HepG2 (cell line): ENCODE data around the gene GATD1. TPM values are rescaled to one million over a fixed set of nuclear protein-coding genes. Genes with fewer than 3 reads are reported as not detected.

Experiments used
- ATAC-seq: fragments of 200-7000 bp; cut with Tn5 transposase; 3 replicates; pipeline ENCODE4 v1.9.1; 2020; ENCODE audit warnings: mild to moderate bottlenecking, moderate library complexity
- BruUV-seq: library from RNA; stranded (reverse); fragments of 400-500 nt; replicated peaks from 2 replicates; lab custom pipeline; 2021; lab: Mats Ljungman, UMichigan
- CTCF ChIA-PET: fragments of 300-600 bp; formaldehyde crosslinking; extraction: SDS; loops from one replicate; lab custom pipeline; 2021; ENCODE audit warnings: low total read pairs, inconsistent platforms, low intra/inter-chr PET ratio; lab: Yijun Ruan, JAX
- POLR2A ChIA-PET: fragments of 350-600 bp; sonication (Branson Sonifier 250); formaldehyde crosslinking; loops from one replicate; lab custom pipeline; 2020; ENCODE audit warnings: antibody characterized with exemption, inconsistent platforms; lab: Yijun Ruan, JAX
- DNase-seq: peaks from one replicate; pipeline ENCODE4 v3.0.0-alpha.2; 2015; ENCODE audit warnings: low spot score
- FAIRE-seq: peaks from 3 replicates; lab custom pipeline; 2011; peaks lifted over from hg19 to GRCh38; lab: Jason Lieb, UNC
- H2AFZ ChIP-seq: one replicate; pipeline ENCODE4 v1.6.1; 2011; ENCODE audit warnings: low read length, inconsistent platforms
- H3K27ac ChIP-seq: fragments of 300-600 bp; 3 replicates; pipeline ENCODE4 v1.8.0; 2011; ENCODE audit warnings: mixed run types, mild to moderate bottlenecking, mixed read lengths, low read length, inconsistent platforms; ENCODE audit not compliant: insufficient read depth; ENCODE audit errors: extremely low read length
- H3K27me3 ChIP-seq, 2 experiments: fragments of 200-600 bp in 1 of 2; 2 replicates in 1 of 2; 3 replicates in 1 of 2; pipeline versions ENCODE4 v1.6.0 to v1.8.0; 2011; ENCODE audit warnings: low read length in 2 of 2, mild to moderate bottlenecking in 2 of 2, moderate library complexity in 2 of 2, inconsistent platforms in 1 of 2; ENCODE audit not compliant: insufficient read depth in 2 of 2, control insufficient read depth in 1 of 2
- H3K36me3 ChIP-seq, 2 experiments: fragments of 200-600 bp in 1 of 2; replicated peaks in 1 of 2; 2 replicates in 1 of 2; 3 replicates in 1 of 2; pipeline versions ENCODE4 v1.5.1 to v1.8.0; 2011; ENCODE audit warnings: low read length in 2 of 2, inconsistent platforms in 1 of 2; ENCODE audit not compliant: insufficient read depth in 2 of 2, control insufficient read depth in 1 of 2
- H3K4me1 ChIP-seq: 2 replicates; pipeline ENCODE4 v1.5.1; 2012; ENCODE audit warnings: low read length, inconsistent platforms; ENCODE audit not compliant: insufficient read depth
- H3K4me2 ChIP-seq: 2 replicates; pipeline ENCODE4 v1.6.0; 2011; ENCODE audit warnings: low read depth, low read length, inconsistent platforms
- H3K4me3 ChIP-seq, 3 experiments: fragments of 200-600 bp in 1 of 3; sonication (generic), shearing (Covaris generic) in 1 of 3; replicated peaks in 1 of 3; 2 replicates each; pipeline ENCODE4 v1.5.1; 2011 to 2016; ENCODE audit warnings: low read length in 3 of 3, inconsistent platforms in 2 of 3, low read depth in 2 of 3, mild to moderate bottlenecking in 2 of 3, control low read depth in 1 of 3, mixed read lengths in 1 of 3; ENCODE audit not compliant: insufficient read depth in 1 of 3
- H3K79me2 ChIP-seq: one replicate; pipeline ENCODE4 v1.6.1; 2011; ENCODE audit warnings: low read length, inconsistent platforms; ENCODE audit not compliant: insufficient read depth
- H3K9ac ChIP-seq: 2 replicates; pipeline ENCODE4 v1.6.0; 2011; ENCODE audit warnings: mild to moderate bottlenecking, low read depth, low read length, inconsistent platforms; ENCODE audit not compliant: insufficient read depth
- H3K9me3 ChIP-seq: 2 replicates; pipeline ENCODE4 v1.5.1; 2012; ENCODE audit warnings: mild to moderate bottlenecking, low read length
- H4K20me1 ChIP-seq: 2 replicates; pipeline ENCODE4 v1.6.0; 2011; ENCODE audit warnings: inconsistent platforms, mild to moderate bottlenecking, low read length, moderate library complexity; ENCODE audit not compliant: insufficient read depth
- AGO1 ChIP-seq: fragments of 200-400 bp; formaldehyde crosslinking; IDR thresholded peaks from 2 replicates; pipeline ENCODE4 v1.6.1; 2017; ENCODE audit warnings: mild to moderate bottlenecking, low read depth, low read length, moderate library complexity; ENCODE audit not compliant: poor library complexity, severe bottlenecking
- ATF5 ChIP-seq: sonication (generic); formaldehyde crosslinking; IDR thresholded peaks from 2 replicates; pipeline ENCODE4 v1.4.0; 2020; ENCODE audit warnings: mild to moderate bottlenecking, low read depth, missing genetic modification reagents
- CAMTA2 ChIP-seq: sonication (generic); formaldehyde crosslinking; IDR thresholded peaks from 2 replicates; pipeline ENCODE4 v1.4.0; 2020; ENCODE audit warnings: mild to moderate bottlenecking, missing genetic modification reagents, borderline replicate concordance
- DNMT1 ChIP-seq: sonication (generic); formaldehyde crosslinking; IDR thresholded peaks from 2 replicates; pipeline ENCODE4 v1.5.1; 2020; ENCODE audit warnings: mild to moderate bottlenecking, missing genetic modification reagents
- FOXC1 ChIP-seq: sonication (generic); formaldehyde crosslinking; IDR thresholded peaks from 2 replicates; pipeline ENCODE4 v1.8.0; 2022; ENCODE audit warnings: mild to moderate bottlenecking, missing genetic modification reagents, borderline replicate concordance
- GABPB1 ChIP-seq: IDR thresholded peaks from 2 replicates; pipeline ENCODE4 v1.6.1; 2016; ENCODE audit warnings: mild to moderate bottlenecking, missing genetic modification reagents, moderate library complexity, missing compliant biosample characterization
- IRF9 ChIP-seq: sonication (generic); formaldehyde crosslinking; IDR thresholded peaks from 2 replicates; pipeline ENCODE4 v1.8.0; 2022; ENCODE audit warnings: missing genetic modification reagents, mild to moderate bottlenecking, borderline replicate concordance
- NONO ChIP-seq, 2 experiments: fragments of 450-650 bp in 1 of 2; sonication (generic) in 1 of 2; formaldehyde crosslinking in 1 of 2; IDR thresholded peaks in 1 of 2; conservative IDR thresholded peaks in 1 of 2; 2 replicates each; pipeline versions ENCODE4 v1.6.1 to v1.8.0; 2017 to 2022; ENCODE audit warnings: mild to moderate bottlenecking in 1 of 2, missing genetic modification reagents in 1 of 2, moderate library complexity in 1 of 2
- PATZ1 ChIP-seq: sonication (generic); formaldehyde crosslinking; IDR thresholded peaks from 2 replicates; pipeline ENCODE4 v1.4.0; 2020; ENCODE audit warnings: missing genetic modification reagents
- POLR2AphosphoS2 ChIP-seq: IDR thresholded peaks from 2 replicates; pipeline ENCODE4 v1.6.1; 2011; ENCODE audit warnings: low read depth, low read length, improper control_type of control experiment
- SMAD1 ChIP-seq: sonication (generic); formaldehyde crosslinking; IDR thresholded peaks from 2 replicates; pipeline ENCODE4 v1.4.0; 2020; ENCODE audit warnings: missing genetic modification reagents, low read depth, mild to moderate bottlenecking, borderline replicate concordance
- U2AF2 ChIP-seq: fragments of 200-400 bp; formaldehyde crosslinking; IDR thresholded peaks from 2 replicates; pipeline ENCODE4 v1.6.1; 2017; ENCODE audit warnings: low read depth, mild to moderate bottlenecking, low read length
- ZC3H13 ChIP-seq: sonication (generic); formaldehyde crosslinking; IDR thresholded peaks from 2 replicates; pipeline ENCODE4 v1.8.1; 2023; ENCODE audit warnings: mild to moderate bottlenecking, missing genetic modification reagents, moderate library complexity
- ZC3H4 ChIP-seq: sonication (generic); formaldehyde crosslinking; IDR thresholded peaks from 2 replicates; pipeline ENCODE4 v1.4.0; 2020; ENCODE audit warnings: missing genetic modification reagents, borderline replicate concordance
- ZNF430 ChIP-seq: sonication (generic); formaldehyde crosslinking; IDR thresholded peaks from 2 replicates; pipeline ENCODE4 v1.9.0; 2021; ENCODE audit warnings: mild to moderate bottlenecking, missing genetic modification reagents
- ZNF841 ChIP-seq: sonication (generic); formaldehyde crosslinking; IDR thresholded peaks from 2 replicates; pipeline ENCODE4 v1.8.1; 2023; ENCODE audit warnings: missing genetic modification reagents, borderline replicate concordance
- ZSCAN20 ChIP-seq: sonication (generic); formaldehyde crosslinking; IDR thresholded peaks from 2 replicates; pipeline ENCODE4 v1.4.0; 2020; ENCODE audit warnings: missing genetic modification reagents, mild to moderate bottlenecking, borderline replicate concordance
- ZUFSP ChIP-seq: sonication (generic); formaldehyde crosslinking; IDR thresholded peaks from 2 replicates; pipeline ENCODE4 v1.9.0; 2021; ENCODE audit warnings: missing genetic modification reagents, mild to moderate bottlenecking, borderline replicate concordance
- WGBS: methylation state at CpG from one replicate; pipeline ENCODE4 v1.1.6; 2017; ENCODE audit warnings: low lambda C conversion rate; 5-methylcytosine and 5-hydroxymethylcytosine counted together
- in situ Hi-C: cut with HindIII; loops from 2 replicates; pipeline ENCODE4 v1.10.0; 2017; ENCODE audit warnings: low pct_unique_long_range_greater_than_20kb; ENCODE audit not compliant: extremely low pct_ligation_motif_present
- intact Hi-C: fragments of 100-400 bp; cut with micrococcal nuclease; formaldehyde crosslinking; loops from one replicate; pipeline ENCODE4 v1.10.0; 2022; ENCODE audit not compliant: unreplicated experiment
- polyA plus RNA-seq, 8 experiments: library from polyadenylated mRNA; depleted of rRNA in 3 of 8; stranded (reverse) in 7 of 8; unstranded in 1 of 8; fragments of >200 nt; fragmentation: Illumina TruSeq in 4 of 8; extraction: Trizol in 4 of 8; gene quantifications; 2 replicates each; pipeline versions ENCODE4 v1.2.1 to v1.2.3, GENCODE V29; 2011 to 2016; ENCODE audit warnings: low read depth in 4 of 8, missing spikeins in 1 of 8, mixed read lengths in 1 of 8; ENCODE audit not compliant: insufficient read depth in 1 of 8
- total RNA-seq, 5 experiments: library from RNA; depleted of rRNA; stranded (reverse); fragments of >200 nt; fragmentation: Illumina TruSeq; extraction: Trizol; gene quantifications; 2 replicates each; pipeline ENCODE4 v1.2.3, GENCODE V29; 2016; ENCODE audit warnings: low read depth in 1 of 5

The GATD1 gene
- total and polyA plus RNA-seq, 2 of the 13 experiments (the other 11 are each of a cell fraction or from before 2014, with no cell fraction given) = 31.3 to 60.5 TPM

GRCh38 chr11:788009-788640, 10.8 kb upstream of the GATD1 start:
- peak overlapping the region; percentile 51 for H3K4me2 ChIP-seq
- no peak overlapping the region for H3K27ac ChIP-seq
- CTCF ChIA-PET = no interaction called here
- H4K20me1 ChIP-seq = no peaks in the 10 kb centered on the region
- DNase-seq = no peak
- H3K4me1 ChIP-seq = peaks cover 21% of the 10 kb centered on the region
- intact Hi-C loops = no loop called here
- POLR2A ChIA-PET = no interaction called here
- no peak overlapping the region for H2AFZ ChIP-seq
- H3K27me3 ChIP-seq = peaks cover 0 to 2% of the 10 kb centered on the region in 2 experiments; a peak in 1 of 5 replicates
- no peak overlapping the region for H3K9ac ChIP-seq
- peak overlapping the region in 2 of 3 experiments; percentile 27 to 43; a peak in 3 of 6 replicates for H3K4me3 ChIP-seq
- FAIRE-seq = no peak
- BruUV-seq = no TSS peak
- 26% methylated on average over 14 of the region's 28 CpGs for WGBS
- in situ Hi-C loops = no loop called here
- ATAC-seq = peak; percentile 43
- no peaks in the 10 kb centered on the region for H3K79me2 ChIP-seq
- H3K36me3 ChIP-seq = peaks cover 0 to 2% of the 10 kb centered on the region in 2 experiments; a peak in 1 of 5 replicates
- no peaks in the 10 kb centered on the region for H3K9me3 ChIP-seq
- TF ChIP-seq U2AF2 (no peak), POLR2AphosphoS2 (no peak), ZC3H13 (CRISPR knock-in tag) (no peak), ZNF430 (CRISPR knock-in tag) (no peak), DNMT1 (CRISPR knock-in tag) (no peak), CAMTA2 (CRISPR knock-in tag) (no peak), AGO1 (peak; percentile 53), ZNF841 (CRISPR knock-in tag) (no peak), ZUFSP (CRISPR knock-in tag) (no peak), PATZ1 (CRISPR knock-in tag) (peak; percentile 78), ATF5 (CRISPR knock-in tag) (no peak), FOXC1 (CRISPR knock-in tag) (no peak), NONO (IDR thresholded peaks at IDR 0.05) (no peak), NONO (CRISPR knock-in tag; conservative IDR thresholded peaks at IDR 0.05) (peak; percentile 28; the same call in 1 of the 2 replicates), IRF9 (CRISPR knock-in tag) (0 out of 2 replicates have a peak, but pooled peaks have one; percentile 21), ZC3H4 (CRISPR knock-in tag) (no peak), SMAD1 (CRISPR knock-in tag) (no peak), GABPB1 (CRISPR knock-in tag) (peak; percentile 32; the same call in 1 of the 2 replicates), ZSCAN20 (no peak)
